IMR-90 (cell line): ENCODE data around the gene DDX24. TPM values are rescaled to one million over a fixed set of nuclear protein-coding genes. Genes with fewer than 3 reads are reported as not detected.

Source experiments
- ATAC-seq: fragments of 200-7000 bp; cut with Tn5 transposase; 2 replicates; pipeline ENCODE4 v1.9.1; 2020; ENCODE audit warnings: low read depth, mild to moderate bottlenecking, moderate library complexity
- BruUV-seq: library from RNA; stranded (reverse); fragments of 400-500 nt; replicated peaks from 2 replicates; lab custom pipeline; 2021; lab: Mats Ljungman, UMichigan
- CTCF ChIA-PET: fragments of 300-600 bp; formaldehyde crosslinking; extraction: SDS; loops from one replicate; lab custom pipeline; 2021; ENCODE audit warnings: antibody characterized with exemption; lab: Yijun Ruan, JAX
- POLR2A ChIA-PET: fragments of 300-600 bp; sonication (Branson Sonifier 250); formaldehyde crosslinking; loops from one replicate; lab custom pipeline; 2022; ENCODE audit warnings: antibody characterized with exemption; ENCODE audit not compliant: unreplicated experiment; lab: Charles Lee
- DNase-seq: peaks from one replicate; pipeline ENCODE4 v3.0.0; 2013
- H2AFZ ChIP-seq: replicated peaks from 2 replicates; pipeline ENCODE3; 2013; ENCODE audit warnings: low read length, mild to moderate bottlenecking; ENCODE audit not compliant: poor library complexity
- H2AK5ac ChIP-seq: 2 replicates; pipeline ENCODE4 v1.6.1; 2013; ENCODE audit warnings: low read depth, low read length, inconsistent platforms
- H2AK9ac ChIP-seq: replicated peaks from 2 replicates; pipeline ENCODE3; 2013; ENCODE audit warnings: mild to moderate bottlenecking, low read depth, low read length, moderate library complexity; ENCODE audit not compliant: poor library complexity
- H2BK120ac ChIP-seq: 2 replicates; pipeline ENCODE4 v1.6.1; 2013; ENCODE audit warnings: low read depth, low read length, inconsistent platforms
- H2BK15ac ChIP-seq: 3 replicates; pipeline ENCODE4 v1.6.1; 2013; ENCODE audit warnings: low read depth, low read length, inconsistent platforms
- H2BK20ac ChIP-seq: 2 replicates; pipeline ENCODE4 v1.6.1; 2013; ENCODE audit warnings: low read depth, mild to moderate bottlenecking, inconsistent platforms, low read length, moderate library complexity
- H2BK5ac ChIP-seq: 2 replicates; pipeline ENCODE4 v1.6.1; 2013; ENCODE audit warnings: mild to moderate bottlenecking, low read depth, low read length, inconsistent platforms; ENCODE audit not compliant: poor library complexity, severe bottlenecking
- H3K14ac ChIP-seq: replicated peaks from 2 replicates; pipeline ENCODE4 v1.6.1; 2013; ENCODE audit warnings: low read depth, low read length, inconsistent platforms
- H3K18ac ChIP-seq: 2 replicates; pipeline ENCODE4 v1.6.1; 2013; ENCODE audit warnings: low read depth, low read length, control low read depth
- H3K23ac ChIP-seq: 2 replicates; pipeline ENCODE4 v1.6.1; 2013; ENCODE audit warnings: low read depth, low read length, inconsistent platforms
- H3K27ac ChIP-seq: 2 replicates; pipeline ENCODE4 v1.5.1; 2013; ENCODE audit warnings: mild to moderate bottlenecking, control low read depth, low read length; ENCODE audit not compliant: insufficient read depth
- H3K27me3 ChIP-seq: 2 replicates; pipeline ENCODE4 v1.6.1; 2013; ENCODE audit warnings: low read length; ENCODE audit not compliant: control insufficient read depth, insufficient read depth
- H3K36me3 ChIP-seq: 2 replicates; pipeline ENCODE4 v1.6.1; 2013; ENCODE audit warnings: low read length, mixed read lengths; ENCODE audit not compliant: control insufficient read depth, insufficient read depth
- H3K4ac ChIP-seq: 2 replicates; pipeline ENCODE4 v1.6.1; 2013; ENCODE audit warnings: low read depth, low read length, inconsistent platforms
- H3K4me1 ChIP-seq: 2 replicates; pipeline ENCODE4 v1.6.1; 2013; ENCODE audit warnings: low read length, mixed read lengths; ENCODE audit not compliant: control insufficient read depth, insufficient read depth
- H3K4me2 ChIP-seq: 2 replicates; pipeline ENCODE4 v1.6.1; 2013; ENCODE audit warnings: low read depth, mild to moderate bottlenecking, control low read depth, low read length, moderate library complexity
- H3K4me3 ChIP-seq: 2 replicates; pipeline ENCODE4 v1.5.1; 2013; ENCODE audit warnings: low read depth, mild to moderate bottlenecking, control low read depth, low read length, moderate library complexity; ENCODE audit not compliant: insufficient read depth
- H3K56ac ChIP-seq: 2 replicates; pipeline ENCODE4 v1.6.1; 2013; ENCODE audit warnings: low read length, inconsistent platforms; ENCODE audit not compliant: insufficient read depth; ENCODE audit errors: extremely low read depth
- H3K79me1 ChIP-seq, 2 experiments: 2 replicates each; pipeline ENCODE4 v1.6.1; 2013; ENCODE audit warnings: low read length in 2 of 2, inconsistent platforms in 1 of 2, low read depth in 1 of 2
- H3K9ac ChIP-seq: 2 replicates; pipeline ENCODE4 v1.6.1; 2013; ENCODE audit warnings: low read depth, low read length, control low read depth
- H3K9me1 ChIP-seq: 2 replicates; pipeline ENCODE4 v1.6.1; 2013; ENCODE audit warnings: low read length, inconsistent platforms; ENCODE audit not compliant: insufficient read depth
- H3K9me3 ChIP-seq: 2 replicates; pipeline ENCODE4 v1.6.1; 2013; ENCODE audit warnings: low read length; ENCODE audit not compliant: control insufficient read depth, insufficient read depth
- H4K20me1 ChIP-seq: 2 replicates; pipeline ENCODE4 v1.6.1; 2013; ENCODE audit warnings: low read length, inconsistent platforms; ENCODE audit not compliant: insufficient read depth
- H4K5ac ChIP-seq: 2 replicates; pipeline ENCODE4 v1.6.1; 2013; ENCODE audit warnings: mild to moderate bottlenecking, low read depth, low read length, control low read depth
- H4K8ac ChIP-seq, 2 experiments: 2 replicates each; pipeline ENCODE4 v1.6.1; 2013; ENCODE audit warnings: low read depth in 2 of 2, low read length in 2 of 2, control low read depth in 1 of 2, inconsistent platforms in 1 of 2
- H4K91ac ChIP-seq: 2 replicates; pipeline ENCODE4 v1.6.1; 2013; ENCODE audit warnings: low read depth, low read length, inconsistent platforms; ENCODE audit not compliant: insufficient read depth
- BHLHE40 ChIP-seq: fragments of 150-350 bp; IDR thresholded peaks from 2 replicates; pipeline ENCODE4 v1.6.1; 2016; ENCODE audit warnings: mild to moderate bottlenecking, low read depth, low read length
- CEBPB ChIP-seq: IDR thresholded peaks from 2 replicates; pipeline ENCODE4 v1.6.1; 2012; ENCODE audit warnings: low read depth, low read length, improper control_type of control experiment
- CHD1 ChIP-seq: IDR thresholded peaks from 2 replicates; pipeline ENCODE4 v1.6.1; 2012; ENCODE audit warnings: low read depth, low read length, improper control_type of control experiment
- FOS ChIP-seq: fragments of 150-350 bp; IDR thresholded peaks from 2 replicates; pipeline ENCODE4 v1.6.1; 2016; ENCODE audit warnings: low read depth, low read length
- MAFK ChIP-seq: IDR thresholded peaks from 2 replicates; pipeline ENCODE4 v1.6.1; 2012; ENCODE audit warnings: low read depth, low read length, improper control_type of control experiment
- MAZ ChIP-seq: IDR thresholded peaks from 2 replicates; pipeline ENCODE4 v1.6.1; 2012; ENCODE audit warnings: low read depth, mild to moderate bottlenecking, low read length, improper control_type of control experiment, moderate library complexity, borderline replicate concordance
- NFE2L2 ChIP-seq: fragments of 150-350 bp; IDR thresholded peaks from 2 replicates; pipeline ENCODE4 v1.6.1; 2016; ENCODE audit warnings: low read depth, mild to moderate bottlenecking, low read length
- POLR2A ChIP-seq: IDR thresholded peaks from 2 replicates; pipeline ENCODE4 v1.6.1; 2012; ENCODE audit warnings: mild to moderate bottlenecking, low read depth, low read length
- RAD21 ChIP-seq: IDR thresholded peaks from 2 replicates; pipeline ENCODE4 v1.6.1; 2012; ENCODE audit warnings: low read length, improper control_type of control experiment
- RCOR1 ChIP-seq: IDR thresholded peaks from 2 replicates; pipeline ENCODE4 v1.6.1; 2012; ENCODE audit warnings: mild to moderate bottlenecking, low read length, improper control_type of control experiment; ENCODE audit not compliant: insufficient replicate concordance
- RFX5 ChIP-seq: IDR thresholded peaks from 2 replicates; pipeline ENCODE4 v1.8.0; 2012; ENCODE audit warnings: low read depth, mild to moderate bottlenecking, low read length, moderate library complexity
- SMC3 ChIP-seq: fragments of 150-350 bp; IDR thresholded peaks from 2 replicates; pipeline ENCODE4 v1.6.1; 2016; ENCODE audit warnings: low read depth, mild to moderate bottlenecking, antibody characterized with exemption, low read length, moderate library complexity
- WGBS, 2 experiments: methylation state at CpG; one replicate each; pipeline versions ENCODE4 v1.1.5 to v1.1.7; 2013; ENCODE audit warnings: missing lambda C conversion rate in 2 of 2; ENCODE audit not compliant: insufficient read length in 1 of 2; ENCODE audit errors: extremely low coverage in 2 of 2; 5-methylcytosine and 5-hydroxymethylcytosine counted together
- dilution Hi-C: fragments of 300-500 bp; cut with HindIII; formaldehyde crosslinking; loops from one replicate; pipeline ENCODE4 v1.14.3; 2018; ENCODE audit warnings: low sequenced_read_pairs; ENCODE audit not compliant: unreplicated experiment
- in situ Hi-C: fragments of 300-500 bp; cut with MboI; formaldehyde crosslinking; loops from 3 replicates; pipeline ENCODE4 v1.14.3; 2019; ENCODE audit warnings: low sequenced_read_pairs, inconsistent platforms, mixed read lengths
- intact Hi-C: fragments of 100-400 bp; cut with micrococcal nuclease; formaldehyde crosslinking; loops from 2 replicates; pipeline ENCODE4 v1.10.0; 2022
- polyA plus RNA-seq, 3 experiments: library from polyadenylated mRNA; depleted of rRNA; stranded (reverse); fragments of >200 nt; gene quantifications; 2 replicates each; pipeline ENCODE4 v1.2.3, GENCODE V29; 2012; ENCODE audit warnings: low replicate concordance in 1 of 3
- total RNA-seq: library from RNA; depleted of rRNA; stranded (reverse); fragments of >200 nt; gene quantifications from 2 replicates; pipeline ENCODE4 v1.2.3, GENCODE V29; 2012
- TF ChIP-seq, protein P1 (sequence below): conservative IDR thresholded peaks from 2 replicates; pipeline ENCODE4 v1.5.1; 2012; ENCODE audit warnings: mild to moderate bottlenecking, low read depth, low read length, improper control_type of control experiment
- TF ChIP-seq, protein P2 (sequence below): fragments of 150-350 bp; IDR thresholded peaks from 2 replicates; pipeline ENCODE4 v1.6.1; 2017; ENCODE audit warnings: mild to moderate bottlenecking, antibody characterized with exemption, low read length, low read depth
- TF ChIP-seq, protein P3 (sequence below): fragments of 150-350 bp; IDR thresholded peaks from 2 replicates; pipeline ENCODE4 v1.6.1; 2016; ENCODE audit warnings: low read depth, mild to moderate bottlenecking, low read length, moderate library complexity, borderline replicate concordance

DDX24 gene
- total and polyA plus RNA-seq, 2 of the 4 experiments (the other 2 are of a cell fraction), result 134 to 155 TPM

DNA sequence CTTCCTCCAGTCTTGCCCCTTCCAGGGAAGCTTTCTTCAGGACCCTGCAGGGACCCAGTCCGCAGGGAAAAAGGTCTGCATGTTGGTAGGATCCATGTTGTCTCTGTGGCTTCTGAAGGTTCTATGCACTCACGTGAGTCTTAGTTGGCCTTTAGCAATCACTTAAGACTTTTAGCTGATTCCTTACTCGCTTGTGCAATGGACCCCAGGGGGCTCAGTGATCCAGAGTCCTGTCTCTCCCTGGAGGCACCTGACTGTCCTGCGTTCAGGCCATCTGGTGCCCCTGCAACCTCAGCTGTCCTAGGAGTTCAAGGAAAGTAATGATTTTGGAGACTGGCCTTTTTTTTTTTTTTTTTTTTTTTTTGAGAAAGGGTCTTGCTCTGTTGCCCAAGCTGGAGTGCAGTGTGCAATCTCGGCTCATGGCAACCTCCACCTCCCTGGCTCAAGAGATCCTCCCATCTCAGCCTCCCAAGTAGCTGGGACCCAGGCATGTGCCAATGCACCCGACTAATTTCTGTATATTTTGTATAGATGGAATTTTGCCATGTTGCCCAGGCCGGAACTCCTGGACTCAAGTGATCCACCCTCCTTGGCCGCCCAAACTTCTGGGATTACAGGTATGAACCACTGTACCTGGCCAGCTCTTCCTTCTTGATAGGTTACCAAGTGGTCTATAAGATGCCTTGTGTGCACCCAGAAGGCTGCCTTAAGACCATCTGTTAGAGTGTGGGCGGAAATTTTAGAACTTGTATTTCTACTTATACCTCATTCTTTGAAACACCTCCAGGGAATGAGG lies 43.8 kb upstream of the DDX24 start:
- ATAC-seq (no peak), DNase-seq (no peak)
- Histone ChIP-seq H3K18ac (no peak overlapping the region), H3K79me1 (peaks cover 0 to 14% of the 10 kb centered on the region in 2 experiments; a peak in 1 of 4 replicates), H3K9me1 (peaks cover 10% of the 10 kb centered on the region; the same call in 1 of the 2 replicates), H3K56ac (no peak overlapping the region), H4K8ac (no peak overlapping the region), H3K14ac (no peak overlapping the region), H3K9me3 (no peaks in the 10 kb centered on the region; the same call in 1 of the 2 replicates), H2AK9ac (no peak overlapping the region), H2BK15ac (no peak overlapping the region), H3K27me3 (no peaks in the 10 kb centered on the region), H4K20me1 (0 out of 2 replicates have a peak, but pooled peaks cover 2% of the 10 kb centered on the region), H3K36me3 (peaks cover 12% of the 10 kb centered on the region), H3K9ac (no peak overlapping the region), H3K27ac (no peak overlapping the region), H3K4ac (no peak overlapping the region), H2BK20ac (no peak overlapping the region), H2AK5ac (no peak overlapping the region), H4K91ac (no peak overlapping the region), H2BK5ac (no peak overlapping the region), H3K4me3 (no peak overlapping the region), H2AFZ (no peak overlapping the region), H3K4me2 (no peak overlapping the region), H2BK120ac (no peak overlapping the region), H4K5ac (no peak overlapping the region), H3K23ac (no peak overlapping the region), H3K4me1 (peaks cover 18% of the 10 kb centered on the region)
- in situ Hi-C loops (no loop called here), intact Hi-C loops (no loop called here), dilution Hi-C loops (no loop called here)
- ChIA-PET CTCF (interaction anchor here (1.7 kb wide), 1 partner anchor 12 kb away, joined by 5 read pairs; no protein-coding TSS in a partner anchor), POLR2A (no interaction called here)
- BruUV-seq, result no TSS peak
- WGBS, 2 experiments, result no CpG with 5 or more reads among the region's 9 CpGs
- TF ChIP-seq, protein P1, sequence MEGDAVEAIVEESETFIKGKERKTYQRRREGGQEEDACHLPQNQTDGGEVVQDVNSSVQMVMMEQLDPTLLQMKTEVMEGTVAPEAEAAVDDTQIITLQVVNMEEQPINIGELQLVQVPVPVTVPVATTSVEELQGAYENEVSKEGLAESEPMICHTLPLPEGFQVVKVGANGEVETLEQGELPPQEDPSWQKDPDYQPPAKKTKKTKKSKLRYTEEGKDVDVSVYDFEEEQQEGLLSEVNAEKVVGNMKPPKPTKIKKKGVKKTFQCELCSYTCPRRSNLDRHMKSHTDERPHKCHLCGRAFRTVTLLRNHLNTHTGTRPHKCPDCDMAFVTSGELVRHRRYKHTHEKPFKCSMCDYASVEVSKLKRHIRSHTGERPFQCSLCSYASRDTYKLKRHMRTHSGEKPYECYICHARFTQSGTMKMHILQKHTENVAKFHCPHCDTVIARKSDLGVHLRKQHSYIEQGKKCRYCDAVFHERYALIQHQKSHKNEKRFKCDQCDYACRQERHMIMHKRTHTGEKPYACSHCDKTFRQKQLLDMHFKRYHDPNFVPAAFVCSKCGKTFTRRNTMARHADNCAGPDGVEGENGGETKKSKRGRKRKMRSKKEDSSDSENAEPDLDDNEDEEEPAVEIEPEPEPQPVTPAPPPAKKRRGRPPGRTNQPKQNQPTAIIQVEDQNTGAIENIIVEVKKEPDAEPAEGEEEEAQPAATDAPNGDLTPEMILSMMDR, result no peak
- TF ChIP-seq RAD21 (no peak), MAZ (no peak), RFX5 (no peak), CEBPB (no peak), NFE2L2 (no peak), POLR2A (no peak), MAFK (no peak), BHLHE40 (no peak), FOS (no peak), CHD1 (no peak), RCOR1 (no peak), SMC3 (no peak)
- TF ChIP-seq, protein P2, sequence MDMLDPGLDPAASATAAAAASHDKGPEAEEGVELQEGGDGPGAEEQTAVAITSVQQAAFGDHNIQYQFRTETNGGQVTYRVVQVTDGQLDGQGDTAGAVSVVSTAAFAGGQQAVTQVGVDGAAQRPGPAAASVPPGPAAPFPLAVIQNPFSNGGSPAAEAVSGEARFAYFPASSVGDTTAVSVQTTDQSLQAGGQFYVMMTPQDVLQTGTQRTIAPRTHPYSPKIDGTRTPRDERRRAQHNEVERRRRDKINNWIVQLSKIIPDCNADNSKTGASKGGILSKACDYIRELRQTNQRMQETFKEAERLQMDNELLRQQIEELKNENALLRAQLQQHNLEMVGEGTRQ, result no peak
- TF ChIP-seq, protein P3, sequence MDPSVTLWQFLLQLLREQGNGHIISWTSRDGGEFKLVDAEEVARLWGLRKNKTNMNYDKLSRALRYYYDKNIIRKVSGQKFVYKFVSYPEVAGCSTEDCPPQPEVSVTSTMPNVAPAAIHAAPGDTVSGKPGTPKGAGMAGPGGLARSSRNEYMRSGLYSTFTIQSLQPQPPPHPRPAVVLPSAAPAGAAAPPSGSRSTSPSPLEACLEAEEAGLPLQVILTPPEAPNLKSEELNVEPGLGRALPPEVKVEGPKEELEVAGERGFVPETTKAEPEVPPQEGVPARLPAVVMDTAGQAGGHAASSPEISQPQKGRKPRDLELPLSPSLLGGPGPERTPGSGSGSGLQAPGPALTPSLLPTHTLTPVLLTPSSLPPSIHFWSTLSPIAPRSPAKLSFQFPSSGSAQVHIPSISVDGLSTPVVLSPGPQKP, result no peak
